ENCODE measurements around the gene RAB35. TPM values are rescaled to one million over a fixed set of nuclear protein-coding genes. Genes with fewer than 3 reads are reported as not detected.

The RAB35 gene
- total and polyA plus RNA-seq, 12 donors, result 13.5 to 49.5 (median 26.7) TPM

DNA sequence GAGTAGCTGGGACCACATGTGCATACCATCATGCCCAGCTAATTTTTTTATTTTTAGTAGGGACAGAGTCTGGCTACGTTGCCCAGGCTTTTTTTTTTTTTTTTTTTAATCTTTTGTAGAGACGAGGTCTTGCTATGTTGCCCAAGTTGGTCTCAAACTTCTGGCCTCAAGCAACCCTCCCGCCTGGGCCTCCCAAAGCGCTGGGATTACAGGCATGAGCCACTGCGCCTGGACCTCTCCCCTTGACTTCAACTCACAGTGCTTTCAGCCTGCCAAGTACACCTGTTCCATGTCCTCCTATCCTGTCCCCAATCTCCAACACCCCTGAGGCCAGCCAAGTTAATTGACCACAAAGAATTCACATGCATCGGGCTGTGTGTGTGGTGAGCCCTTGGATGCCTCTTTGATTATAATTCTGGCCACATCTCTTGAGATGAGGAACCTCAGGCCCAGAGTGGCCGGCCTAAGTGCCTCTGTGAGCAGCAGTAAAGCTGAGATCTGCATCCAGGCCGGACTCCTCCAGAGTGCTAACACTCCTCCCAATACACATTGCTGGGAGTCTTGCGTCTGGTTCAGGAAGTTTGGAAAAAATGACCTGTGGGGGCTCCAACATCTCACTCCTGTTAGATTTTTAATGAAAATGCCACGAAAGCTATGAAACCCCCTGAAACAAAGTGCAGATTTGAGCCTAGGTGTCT, 6.8 kb downstream of the RAB35 start:
- Histone ChIP-seq H3K36me3 (replicated peaks in 1 of 2) (peaks cover 0 to 11% of the 10 kb centered on the region in 2 donors), H3K27ac (no peak overlapping the region), H3K27me3 (no peaks in the 10 kb centered on the region), H3K4me1 (replicated peaks in 1 of 2) (peaks cover 0 to 41% of the 10 kb centered on the region in 2 donors), H3K9me3 (replicated peaks in 1 of 3) (no peaks in the 10 kb centered on the region), H3K4me3 (no peak overlapping the region)
- WGBS, 4 donors, result 76 to 88% (median 85%) methylated on average over 8 to 10 of the region's 10 CpGs
- no peak for DNase-seq
- no peak for TF ChIP-seq POLR2A (IDR thresholded peaks at IDR 0.05)
- TF ChIP-seq, protein P1, sequence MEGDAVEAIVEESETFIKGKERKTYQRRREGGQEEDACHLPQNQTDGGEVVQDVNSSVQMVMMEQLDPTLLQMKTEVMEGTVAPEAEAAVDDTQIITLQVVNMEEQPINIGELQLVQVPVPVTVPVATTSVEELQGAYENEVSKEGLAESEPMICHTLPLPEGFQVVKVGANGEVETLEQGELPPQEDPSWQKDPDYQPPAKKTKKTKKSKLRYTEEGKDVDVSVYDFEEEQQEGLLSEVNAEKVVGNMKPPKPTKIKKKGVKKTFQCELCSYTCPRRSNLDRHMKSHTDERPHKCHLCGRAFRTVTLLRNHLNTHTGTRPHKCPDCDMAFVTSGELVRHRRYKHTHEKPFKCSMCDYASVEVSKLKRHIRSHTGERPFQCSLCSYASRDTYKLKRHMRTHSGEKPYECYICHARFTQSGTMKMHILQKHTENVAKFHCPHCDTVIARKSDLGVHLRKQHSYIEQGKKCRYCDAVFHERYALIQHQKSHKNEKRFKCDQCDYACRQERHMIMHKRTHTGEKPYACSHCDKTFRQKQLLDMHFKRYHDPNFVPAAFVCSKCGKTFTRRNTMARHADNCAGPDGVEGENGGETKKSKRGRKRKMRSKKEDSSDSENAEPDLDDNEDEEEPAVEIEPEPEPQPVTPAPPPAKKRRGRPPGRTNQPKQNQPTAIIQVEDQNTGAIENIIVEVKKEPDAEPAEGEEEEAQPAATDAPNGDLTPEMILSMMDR (IDR thresholded peaks at IDR 0.05), result no peak
- intact Hi-C loops (cut with DNase I), result no loop called here

DNA sequence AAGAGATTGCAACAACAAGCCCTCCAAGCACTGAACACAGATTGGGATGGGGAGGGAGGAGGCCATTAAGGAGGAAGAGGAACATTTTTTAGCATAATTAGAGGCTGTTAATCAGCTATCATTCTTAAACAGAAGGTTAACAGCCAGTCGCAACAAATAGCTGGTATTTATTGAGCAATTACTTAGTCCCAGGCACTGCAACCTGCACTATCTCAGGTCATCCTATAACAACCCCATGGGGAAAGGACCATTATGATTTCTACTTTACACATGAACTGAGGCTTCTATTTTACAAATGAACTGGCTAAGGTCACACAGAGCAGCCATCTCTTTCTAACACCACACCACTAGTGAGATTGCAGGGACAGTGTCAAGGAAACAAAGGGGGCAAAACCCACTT, 10.4 kb downstream of the RAB35 start:
- Histone ChIP-seq H3K36me3 (replicated peaks in 1 of 2) (peaks cover 0 to 20% of the 10 kb centered on the region in 2 donors), H3K27me3 (no peaks in the 10 kb centered on the region), H3K27ac (no peak overlapping the region), H3K4me1 (replicated peaks in 1 of 2) (peaks cover 13 to 36% of the 10 kb centered on the region in 2 donors), H3K4me3 (no peak overlapping the region), H3K9me3 (replicated peaks in 1 of 3) (no peaks in the 10 kb centered on the region)
- WGBS, 4 donors, result 80 to 94% (median 91%) methylated on average over 1 of the region's 1 CpG
- intact Hi-C loops (cut with DNase I), result no loop called here
- TF ChIP-seq, protein P1 (IDR thresholded peaks at IDR 0.05), result no peak
- TF ChIP-seq POLR2A (IDR thresholded peaks at IDR 0.05), result no peak
- DNase-seq, result no peak

DNA sequence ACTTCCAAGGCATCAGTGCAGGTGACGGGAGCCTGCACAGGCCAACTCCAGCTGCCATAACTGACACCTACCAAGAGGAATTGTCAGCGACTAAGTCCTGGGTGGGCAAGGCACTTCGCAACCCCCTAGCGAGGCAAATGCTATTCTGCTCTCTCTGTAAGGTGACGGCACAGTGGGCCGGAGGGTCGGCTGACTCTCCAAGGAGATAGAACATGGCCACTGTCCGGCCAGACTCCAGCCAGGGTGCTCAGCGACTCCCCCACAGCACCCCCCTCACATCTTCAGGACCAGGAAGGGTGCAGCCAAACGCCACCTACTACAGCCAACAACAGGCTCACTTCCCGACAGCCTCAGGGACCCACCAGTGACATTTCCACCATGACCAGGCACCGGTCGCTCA, 13.2 kb downstream of the RAB35 start:
- WGBS, 4 donors, result 95 to 100% (median 96%) methylated on average over 6 to 13 of the region's 13 CpGs
- peaks cover 0 to 31% of the 10 kb centered on the region in 2 donors for H3K36me3 ChIP-seq (replicated peaks in 1 of 2)
- H3K27me3 ChIP-seq, result no peaks in the 10 kb centered on the region
- no peak for DNase-seq
- H3K27ac ChIP-seq, result no peak overlapping the region
- intact Hi-C loops (cut with DNase I), result no loop called here
- H3K4me1 ChIP-seq (replicated peaks in 1 of 2), result peaks cover 23 to 28% of the 10 kb centered on the region in 2 donors
- H3K9me3 ChIP-seq (replicated peaks in 1 of 3), result no peaks in the 10 kb centered on the region
- TF ChIP-seq, protein P1 (IDR thresholded peaks at IDR 0.05), result no peak
- TF ChIP-seq POLR2A (IDR thresholded peaks at IDR 0.05), result no peak
- H3K4me3 ChIP-seq, result no peak overlapping the region

DNA sequence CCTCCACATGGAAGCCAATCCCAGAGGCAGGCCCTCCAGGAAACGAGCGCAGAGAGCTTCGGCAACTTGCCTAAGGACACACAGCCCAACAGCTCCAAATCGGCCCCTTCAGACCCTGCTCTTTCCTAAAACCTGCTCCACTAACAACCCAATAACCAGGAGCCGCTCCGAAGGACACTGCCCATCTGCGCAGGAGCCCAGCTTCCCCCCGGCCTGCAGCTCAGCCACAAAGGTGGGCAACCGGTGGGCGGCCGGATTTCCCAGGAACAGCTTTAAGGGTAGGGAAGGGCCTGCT, 13.6 kb downstream of the RAB35 start:
- Histone ChIP-seq H3K27me3 (no peaks in the 10 kb centered on the region), H3K27ac (no peak overlapping the region), H3K4me1 (replicated peaks in 1 of 2) (peaks cover 23 to 25% of the 10 kb centered on the region in 2 donors), H3K36me3 (replicated peaks in 1 of 2) (peaks cover 0 to 35% of the 10 kb centered on the region in 2 donors), H3K4me3 (no peak overlapping the region), H3K9me3 (replicated peaks in 1 of 3) (no peaks in the 10 kb centered on the region)
- intact Hi-C loops (cut with DNase I), result no loop called here
- WGBS, 4 donors, result 87 to 92% (median 92%) methylated on average over 7 to 11 of the region's 11 CpGs
- DNase-seq, result no peak
- TF ChIP-seq POLR2A (IDR thresholded peaks at IDR 0.05), result no peak
- TF ChIP-seq, protein P1 (IDR thresholded peaks at IDR 0.05), result no peak
